Activated T-cell treated with anti-CD3 and anti-CD28 coated beads, Interleukin-2, amount 50 U/mL, for 24 hours (primary cell): Measurements from ENCODE around the gene MPP1.

Experiments
- DNase-seq: peaks from one replicate; pipeline ENCODE4 v3.0.0-alpha.2; 2020
- H3K27ac Mint-ChIP-seq: 2 replicates; pipeline ENCODE4 v1.8.0; 2020; ENCODE audit warnings: mild to moderate bottlenecking, mixed read lengths
- H3K27me3 Mint-ChIP-seq: 2 replicates; pipeline ENCODE4 v1.8.0; 2020; ENCODE audit warnings: mixed read lengths
- H3K36me3 Mint-ChIP-seq: 2 replicates; pipeline ENCODE4 v1.8.0; 2020; ENCODE audit warnings: low read depth, mixed read lengths
- H3K4me1 Mint-ChIP-seq: 2 replicates; pipeline ENCODE4 v1.8.0; 2020; ENCODE audit warnings: low read depth, mixed read lengths
- H3K4me3 Mint-ChIP-seq: 2 replicates; pipeline ENCODE4 v1.8.0; 2020; ENCODE audit warnings: mild to moderate bottlenecking, moderate library complexity, mixed read lengths
- H3K9me3 Mint-ChIP-seq: 2 replicates; pipeline ENCODE4 v1.8.0; 2020; ENCODE audit warnings: mixed read lengths

Gene MPP1

DNA sequence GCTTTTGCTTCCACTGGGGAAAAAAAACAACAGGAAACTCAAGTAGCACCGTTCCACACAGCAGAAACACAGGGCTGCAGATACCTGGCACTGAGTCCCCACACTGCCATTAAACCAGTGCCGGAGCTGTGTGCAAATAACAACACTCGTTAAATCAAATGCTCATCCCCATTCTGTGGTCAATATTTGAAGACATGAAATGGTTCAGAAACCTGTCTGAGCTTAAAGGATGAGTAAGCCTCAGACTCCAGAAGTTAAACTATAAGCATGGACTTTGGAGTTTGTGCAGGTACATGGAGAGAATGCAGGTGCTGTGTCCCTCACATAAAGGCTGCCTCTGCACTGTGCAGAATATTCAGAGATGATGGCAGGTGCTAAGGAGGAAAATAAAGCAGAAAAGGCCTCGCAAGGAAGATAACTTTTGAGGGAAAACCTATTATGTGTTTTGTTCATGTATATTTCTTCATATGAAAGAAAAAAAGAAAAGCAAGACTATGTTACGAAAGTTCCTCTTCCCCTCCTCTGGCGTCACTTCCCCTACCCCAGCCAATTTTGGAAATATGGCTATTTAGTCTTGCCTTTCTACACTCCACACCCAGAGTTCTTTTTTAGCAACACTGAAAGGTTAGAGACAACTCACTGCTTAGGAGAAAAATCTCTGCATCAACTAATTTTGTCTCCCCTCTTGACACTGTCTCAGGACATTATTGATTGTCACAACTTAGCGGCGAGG, 4.6 kb downstream of the MPP1 start:
- Mint-ChIP-seq H3K36me3 (no peaks in the 10 kb centered on the region), H3K4me3 (no peak overlapping the region), H3K27ac (peak overlapping the region; percentile 94), H3K27me3 (peaks cover 12% of the 10 kb centered on the region), H3K4me1 (peaks cover 65% of the 10 kb centered on the region), H3K9me3 (no peaks in the 10 kb centered on the region)
- DNase-seq, result no peak

DNA sequence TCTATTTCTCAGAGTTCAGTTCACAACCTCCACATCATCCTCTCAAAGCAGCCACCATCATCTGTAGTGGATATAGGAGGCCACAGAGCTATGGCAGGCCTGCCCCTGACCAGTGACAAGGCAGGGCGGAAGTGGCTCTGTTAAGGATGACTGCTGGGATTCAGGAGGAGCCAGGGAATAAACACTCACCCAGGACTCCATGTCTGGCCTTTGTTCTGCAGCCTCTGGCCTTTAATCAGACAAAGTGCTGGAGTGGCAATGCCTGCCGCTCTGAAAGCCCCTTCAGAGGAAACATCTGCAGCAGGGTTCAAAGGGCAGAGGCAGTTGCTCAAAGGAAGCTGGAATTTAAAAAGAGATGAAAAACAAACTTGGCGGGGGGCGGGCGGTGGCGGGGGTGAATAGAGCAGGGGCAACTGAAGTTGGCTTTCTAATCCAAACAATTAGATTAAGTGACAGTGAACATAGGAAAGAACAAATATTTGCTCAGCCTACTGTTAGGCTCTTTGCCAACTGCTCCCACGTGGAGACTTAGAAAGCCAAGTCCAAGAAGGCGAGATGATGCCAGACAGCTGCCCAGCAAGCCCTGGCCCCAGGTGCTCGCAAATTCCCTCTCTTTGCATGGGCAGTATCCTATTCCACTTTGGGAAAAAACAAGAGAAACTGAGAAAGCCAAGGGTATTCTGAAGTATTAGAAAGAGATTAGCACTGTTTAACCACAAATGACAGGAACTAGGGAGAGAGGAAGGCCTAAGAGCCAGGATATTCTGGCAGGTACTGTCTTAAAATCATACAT, 5.5 kb downstream of the MPP1 start:
- Mint-ChIP-seq H3K4me3 (peak overlapping the region; percentile 21), H3K27me3 (peaks cover 12% of the 10 kb centered on the region), H3K4me1 (peaks cover 62% of the 10 kb centered on the region), H3K9me3 (no peaks in the 10 kb centered on the region), H3K27ac (peak overlapping the region; percentile 94), H3K36me3 (no peaks in the 10 kb centered on the region)
- DNase-seq, result no peak

- no peak overlapping the region for H3K27ac Mint-ChIP-seq
- no peak for DNase-seq
- H3K4me3 Mint-ChIP-seq, result no peak overlapping the region
- no peaks in the 10 kb centered on the region for H3K9me3 Mint-ChIP-seq
- peaks cover 40% of the 10 kb centered on the region for H3K4me1 Mint-ChIP-seq
- no peaks in the 10 kb centered on the region for H3K36me3 Mint-ChIP-seq
- H3K27me3 Mint-ChIP-seq, result peaks cover 7% of the 10 kb centered on the region
These were observed 8.3 kb downstream of the MPP1 start for GRCh38 chrX:154797006-154797405.

- no peaks in the 10 kb centered on the region for H3K36me3 Mint-ChIP-seq
- H3K27me3 Mint-ChIP-seq, result peaks cover 7% of the 10 kb centered on the region
- H3K4me1 Mint-ChIP-seq, result peaks cover 32% of the 10 kb centered on the region
- no peaks in the 10 kb centered on the region for H3K9me3 Mint-ChIP-seq
- no peak for DNase-seq
- H3K4me3 Mint-ChIP-seq, result no peak overlapping the region
- no peak overlapping the region for H3K27ac Mint-ChIP-seq
These were observed 10.3 kb downstream of the MPP1 start for GRCh38 chrX:154795016-154795415.

GRCh38 chrX:154793084-154793795, 12.0 kb downstream of the MPP1 start:
- no peak for DNase-seq
- no peak overlapping the region for H3K27ac Mint-ChIP-seq
- peaks cover 16% of the 10 kb centered on the region for H3K4me1 Mint-ChIP-seq
- no peaks in the 10 kb centered on the region for H3K9me3 Mint-ChIP-seq
- H3K4me3 Mint-ChIP-seq, result no peak overlapping the region
- no peaks in the 10 kb centered on the region for H3K36me3 Mint-ChIP-seq
- H3K27me3 Mint-ChIP-seq, result peaks cover 7% of the 10 kb centered on the region

- no peak for DNase-seq
- H3K27ac Mint-ChIP-seq, result no peak overlapping the region
- H3K36me3 Mint-ChIP-seq, result no peaks in the 10 kb centered on the region
- no peaks in the 10 kb centered on the region for H3K9me3 Mint-ChIP-seq
- H3K4me1 Mint-ChIP-seq, result peaks cover 8% of the 10 kb centered on the region
- no peak overlapping the region for H3K4me3 Mint-ChIP-seq
- H3K27me3 Mint-ChIP-seq, result peaks cover 4% of the 10 kb centered on the region
These were observed 13.3 kb downstream of the MPP1 start for GRCh38 chrX:154791939-154792338.

DNA sequence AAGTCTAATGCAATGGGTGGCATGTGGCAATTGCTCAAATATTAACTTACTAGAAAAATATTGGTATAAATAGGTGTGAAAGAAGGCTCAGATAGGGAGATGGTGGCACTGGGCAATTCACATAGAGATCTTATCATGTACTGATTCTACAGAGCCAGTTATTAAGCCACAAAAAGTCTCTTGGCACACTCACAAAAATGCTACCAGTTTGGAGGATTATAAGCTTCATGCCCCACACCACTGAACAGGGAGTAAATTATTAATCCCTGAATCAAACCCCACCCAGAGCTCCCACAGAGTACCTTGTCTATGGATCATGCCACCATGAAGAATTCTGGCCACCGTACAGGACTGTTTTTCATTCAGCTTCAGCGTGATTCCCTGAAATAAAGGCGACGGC, 13.8 kb downstream of the MPP1 start:
- Mint-ChIP-seq H3K9me3 (no peaks in the 10 kb centered on the region), H3K36me3 (no peaks in the 10 kb centered on the region), H3K4me1 (peaks cover 8% of the 10 kb centered on the region), H3K27me3 (peaks cover under 1% of the 10 kb centered on the region), H3K27ac (no peak overlapping the region), H3K4me3 (no peak overlapping the region)
- no peak for DNase-seq

DNA sequence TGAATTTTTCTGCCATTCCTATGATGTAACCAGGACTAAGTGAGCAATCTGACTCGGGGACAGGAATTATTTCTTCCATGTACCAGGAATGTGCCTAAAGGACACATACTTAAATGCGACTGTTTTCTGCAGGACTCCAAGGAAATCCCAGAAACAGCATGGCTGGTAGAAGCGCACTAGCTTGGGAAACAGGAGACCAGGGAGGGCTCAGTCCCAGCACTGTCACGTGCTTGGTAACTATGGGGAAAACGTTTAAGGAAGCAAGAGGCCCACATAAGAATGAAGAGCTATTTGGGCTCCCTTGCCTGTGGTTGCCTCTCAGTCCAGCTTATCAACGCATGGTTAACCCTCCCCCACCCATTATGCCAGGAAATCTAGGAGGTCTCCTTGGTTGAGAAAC, 19.6 kb downstream of the MPP1 start:
- Mint-ChIP-seq H3K4me1 (peaks cover 16% of the 10 kb centered on the region), H3K36me3 (peaks cover 6% of the 10 kb centered on the region), H3K27ac (no peak overlapping the region), H3K27me3 (peaks cover 5% of the 10 kb centered on the region), H3K9me3 (no peaks in the 10 kb centered on the region), H3K4me3 (no peak overlapping the region)
- no peak for DNase-seq

- peaks cover 8% of the 10 kb centered on the region for H3K36me3 Mint-ChIP-seq
- H3K4me3 Mint-ChIP-seq, result no peak overlapping the region
- H3K27ac Mint-ChIP-seq, result no peak overlapping the region
- H3K27me3 Mint-ChIP-seq, result peaks cover 5% of the 10 kb centered on the region
- H3K9me3 Mint-ChIP-seq, result no peaks in the 10 kb centered on the region
- DNase-seq, result no peak
- H3K4me1 Mint-ChIP-seq, result peaks cover 16% of the 10 kb centered on the region
These were observed 20.9 kb downstream of the MPP1 start for GRCh38 chrX:154784149-154784995.

DNA sequence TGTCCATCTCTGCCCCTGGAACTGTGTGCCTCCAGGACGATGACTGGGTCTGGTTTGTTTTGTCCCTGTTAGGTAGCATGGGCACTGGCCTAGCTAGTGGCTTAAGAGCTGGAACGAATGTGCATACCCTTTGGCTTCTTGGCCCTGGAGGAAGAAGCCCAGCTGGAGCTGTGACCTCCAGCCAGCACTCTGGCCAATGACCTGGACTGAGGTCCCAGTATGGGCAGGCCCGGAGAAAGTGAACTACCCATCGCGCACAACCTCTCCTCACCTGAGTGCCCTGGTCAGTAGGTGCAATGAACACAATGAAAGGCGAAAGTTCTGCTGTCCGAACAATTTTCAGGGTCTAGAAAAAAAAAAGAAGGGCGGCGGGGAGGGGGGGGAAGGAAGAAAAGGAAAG, 24.3 kb downstream of the MPP1 start:
- no peak for DNase-seq
- H3K4me3 Mint-ChIP-seq, result no peak overlapping the region
- H3K4me1 Mint-ChIP-seq, result peaks cover 23% of the 10 kb centered on the region
- peaks cover 36% of the 10 kb centered on the region for H3K36me3 Mint-ChIP-seq
- H3K27ac Mint-ChIP-seq, result no peak overlapping the region
- no peaks in the 10 kb centered on the region for H3K9me3 Mint-ChIP-seq
- peaks cover 5% of the 10 kb centered on the region for H3K27me3 Mint-ChIP-seq

DNA sequence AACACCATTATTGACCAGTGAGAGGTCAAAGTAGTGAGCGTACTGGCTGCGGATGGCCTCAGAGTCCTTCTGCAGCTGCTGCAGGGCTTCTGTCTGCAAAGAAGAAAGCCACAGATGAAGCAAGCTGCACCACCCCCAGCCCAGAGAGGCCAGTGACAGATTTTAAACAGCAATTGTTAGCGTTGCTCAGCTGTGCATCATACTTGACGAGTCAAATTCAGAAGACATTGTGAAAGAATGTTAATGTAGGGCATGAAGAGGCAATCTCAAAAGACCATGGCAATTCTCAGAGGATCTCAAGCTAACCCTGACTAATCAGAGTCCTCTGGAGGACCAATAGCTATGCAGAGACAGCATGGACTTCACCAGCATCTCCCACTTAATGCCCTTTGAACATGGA, 26.0 kb downstream of the MPP1 start:
- no peak for DNase-seq
- Mint-ChIP-seq H3K27me3 (peaks cover 8% of the 10 kb centered on the region), H3K27ac (peak overlapping the region; percentile 54), H3K4me1 (peaks cover 37% of the 10 kb centered on the region), H3K9me3 (no peaks in the 10 kb centered on the region), H3K4me3 (no peak overlapping the region), H3K36me3 (peaks cover 53% of the 10 kb centered on the region)

DNA sequence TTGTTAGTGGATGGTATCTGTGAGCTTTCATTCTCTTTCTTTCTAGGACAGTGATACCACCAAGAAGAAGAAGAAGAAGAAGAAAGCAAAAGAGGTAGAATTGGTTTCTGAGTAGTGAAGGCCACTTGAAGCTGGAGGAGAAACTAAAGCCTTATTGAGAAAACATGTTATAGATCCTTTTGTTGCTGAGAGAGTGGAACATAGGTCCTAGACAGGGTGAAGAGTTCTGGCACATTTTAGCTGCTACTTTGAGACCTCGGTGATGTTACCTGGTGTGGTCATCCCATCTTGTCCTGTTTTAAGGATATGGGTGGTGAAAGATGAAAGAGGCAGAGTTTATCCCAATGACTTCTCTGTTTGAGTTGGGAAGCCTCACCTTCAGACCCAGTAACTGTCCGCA, 28.5 kb downstream of the MPP1 start:
- Mint-ChIP-seq H3K27ac (peak overlapping the region; percentile 81), H3K4me1 (peaks cover 36% of the 10 kb centered on the region), H3K27me3 (peaks cover 8% of the 10 kb centered on the region), H3K9me3 (no peaks in the 10 kb centered on the region), H3K4me3 (no peak overlapping the region), H3K36me3 (peaks cover 70% of the 10 kb centered on the region)
- DNase-seq, result no peak

DNA sequence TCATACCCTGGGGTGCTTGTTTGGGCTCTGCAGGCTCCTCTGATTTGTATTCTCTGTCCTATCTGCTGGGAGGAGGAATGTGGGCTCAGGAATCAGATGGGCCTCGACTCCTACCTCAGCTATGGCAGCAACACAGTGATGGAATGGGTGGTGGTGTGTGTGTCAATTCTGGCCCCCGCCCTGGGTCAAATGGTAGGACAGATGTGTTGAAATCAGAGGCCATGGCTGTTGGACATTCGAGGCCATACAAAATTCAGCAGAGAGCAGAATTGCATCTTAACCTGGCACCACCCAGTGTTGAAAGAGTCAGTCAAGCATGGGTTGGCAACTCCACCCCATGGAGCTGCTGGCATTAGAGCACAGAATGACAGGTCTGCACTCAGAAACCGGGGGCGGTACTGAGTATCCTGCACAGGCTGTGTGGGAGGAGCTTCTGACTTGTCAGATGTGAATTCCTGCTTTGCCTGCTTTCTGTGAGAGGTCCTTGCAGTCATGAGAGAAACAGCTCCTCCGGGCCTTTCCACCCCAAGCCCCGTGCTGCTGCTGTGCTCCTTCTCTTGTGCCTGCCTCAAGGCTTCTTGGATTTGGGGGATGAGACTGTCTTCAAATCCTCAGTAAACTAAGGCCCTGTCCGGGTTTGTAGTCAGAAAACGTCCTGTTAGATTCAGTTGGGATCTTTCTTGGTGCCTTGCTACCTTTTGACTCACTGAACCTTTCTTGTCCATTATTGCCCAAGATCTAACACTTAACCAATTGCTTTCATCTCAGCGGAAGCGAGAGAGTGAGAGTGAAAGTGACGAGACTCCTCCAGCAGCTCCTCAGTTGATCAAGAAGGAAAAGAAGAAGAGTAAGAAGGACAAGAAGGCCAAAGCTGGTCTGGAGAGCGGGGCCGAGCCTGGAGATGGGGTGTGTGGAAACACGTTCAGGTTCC, 29.6 kb downstream of the MPP1 start:
- Mint-ChIP-seq H3K9me3 (no peaks in the 10 kb centered on the region), H3K4me3 (no peak overlapping the region), H3K36me3 (peaks cover 78% of the 10 kb centered on the region), H3K27me3 (peaks cover 12% of the 10 kb centered on the region), H3K27ac (peak overlapping the region; percentile 81), H3K4me1 (peaks cover 41% of the 10 kb centered on the region)
- DNase-seq, result no peak
